HG03060 (cell line): ENCODE measurements around the gene RLN3.

ENCODE experiments used
- ATAC-seq: cut with Tn5 transposase; IDR thresholded peaks from one replicate; pipeline ENCODE4 v1.9.1; 2021; ENCODE audit warnings: low read depth, moderate number of reproducible peaks; ENCODE audit not compliant: unreplicated experiment

The RLN3 gene

DNA sequence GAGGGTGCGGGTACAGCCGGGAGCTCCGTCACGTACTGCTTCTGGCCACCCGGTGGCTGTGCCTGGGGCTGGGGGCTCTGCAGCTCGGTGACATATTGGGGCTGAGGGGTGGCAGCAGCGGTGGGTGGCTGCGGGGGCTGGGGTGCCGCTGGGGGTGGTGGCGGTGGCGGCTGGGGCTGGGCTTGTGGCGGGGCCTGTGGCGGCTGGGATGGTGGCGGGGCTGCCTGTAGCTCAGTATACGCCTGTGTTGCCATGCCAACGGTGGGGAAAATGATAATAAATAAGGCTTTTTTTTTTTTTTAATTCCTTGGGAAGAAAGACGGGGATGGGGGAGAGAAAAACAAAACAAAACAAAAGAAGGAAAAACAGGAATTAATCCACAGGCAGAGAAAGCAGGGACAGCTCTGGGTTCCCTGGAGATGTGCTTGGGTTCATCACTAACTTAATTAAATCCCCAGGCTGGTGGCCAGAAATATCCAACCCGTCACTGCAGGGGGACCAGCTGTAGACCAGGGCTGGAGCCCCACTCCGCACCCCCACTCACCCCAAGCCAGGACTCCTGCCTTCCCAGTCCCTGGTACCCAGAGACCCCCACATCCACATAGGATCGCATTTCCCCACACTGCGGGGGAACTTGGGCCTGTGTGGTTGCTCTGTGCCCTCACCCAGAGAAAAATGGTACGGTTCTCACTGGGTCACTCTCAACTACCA, 34.2 kb upstream of the RLN3 start:
- no peak for ATAC-seq

DNA sequence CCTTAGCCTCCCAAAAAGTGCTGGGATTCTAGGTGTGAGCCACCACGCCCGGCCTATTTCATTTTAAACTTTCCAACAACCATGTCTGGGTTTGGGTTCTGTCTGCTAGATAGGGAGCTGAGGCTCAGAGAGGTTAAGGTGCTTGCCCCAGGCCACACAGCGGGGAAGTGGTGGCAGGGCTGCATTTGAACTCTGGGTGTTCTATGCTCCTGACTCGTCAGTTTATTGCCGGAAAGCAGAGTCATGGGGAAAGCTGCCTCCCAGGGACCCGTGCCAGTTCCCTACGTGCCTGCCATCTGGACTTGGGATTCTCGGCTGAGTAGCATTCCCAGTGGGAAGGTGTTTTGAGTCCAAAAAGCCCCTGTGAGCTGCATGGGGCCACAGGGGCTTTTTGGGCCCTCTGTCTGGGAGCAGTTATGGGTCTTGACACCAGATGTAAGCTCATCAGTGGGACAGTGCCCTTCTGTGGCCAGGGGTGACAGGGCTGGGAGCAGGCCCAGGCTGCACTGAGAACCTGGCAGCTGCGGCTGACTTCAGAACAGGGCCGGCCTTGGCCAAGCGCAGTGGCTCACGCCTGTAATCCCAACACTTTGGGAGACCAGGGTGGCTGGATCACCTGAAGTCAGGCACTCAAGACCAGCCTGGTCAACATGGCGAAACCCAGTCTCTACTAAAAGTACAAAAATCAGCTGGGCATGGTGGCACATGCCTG, 32.8 kb upstream of the RLN3 start:
- no peak for ATAC-seq

DNA sequence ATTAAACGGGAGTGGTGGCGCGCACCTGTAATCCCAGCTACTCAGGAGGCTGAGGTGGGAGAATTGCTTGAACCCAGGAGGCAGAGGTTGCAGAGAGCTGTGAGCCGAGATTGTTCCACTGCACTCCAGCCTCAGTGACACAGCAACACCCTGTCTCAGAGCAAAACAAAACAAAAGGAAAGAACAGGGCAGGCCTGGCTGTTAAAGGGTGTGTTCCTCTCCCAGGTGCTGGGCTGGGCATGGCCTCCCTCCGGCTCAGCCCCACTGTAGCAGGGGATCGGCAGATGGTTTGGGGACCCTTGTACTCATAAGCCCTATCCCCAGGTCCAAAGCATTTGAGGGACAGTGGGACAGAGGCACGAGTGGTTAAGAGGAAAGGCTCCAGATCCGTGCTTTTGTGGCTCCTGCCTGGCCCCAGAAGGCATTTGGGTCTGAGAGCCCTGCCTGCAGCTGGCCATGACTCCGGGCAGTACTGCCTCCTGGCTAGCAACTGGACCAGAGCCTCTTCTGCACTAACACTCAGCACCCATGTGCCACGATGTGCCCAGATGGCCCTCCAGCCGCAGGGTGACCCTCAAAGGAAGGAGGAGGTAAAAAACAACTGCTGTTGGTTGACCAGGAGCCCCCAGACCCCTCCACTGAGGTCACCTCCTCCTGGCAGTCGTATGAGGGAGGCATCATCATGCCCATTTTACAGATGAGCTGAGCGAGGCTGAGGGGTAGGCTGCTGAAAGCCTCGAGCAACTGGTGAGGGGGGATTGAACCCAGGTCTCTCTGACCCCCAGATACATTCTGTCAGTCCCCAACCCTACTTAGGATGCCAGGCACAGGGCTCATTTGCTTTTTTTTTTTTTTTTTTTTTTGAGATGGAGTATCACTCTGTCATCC, 31.8 kb upstream of the RLN3 start:
- ATAC-seq: no peak

DNA sequence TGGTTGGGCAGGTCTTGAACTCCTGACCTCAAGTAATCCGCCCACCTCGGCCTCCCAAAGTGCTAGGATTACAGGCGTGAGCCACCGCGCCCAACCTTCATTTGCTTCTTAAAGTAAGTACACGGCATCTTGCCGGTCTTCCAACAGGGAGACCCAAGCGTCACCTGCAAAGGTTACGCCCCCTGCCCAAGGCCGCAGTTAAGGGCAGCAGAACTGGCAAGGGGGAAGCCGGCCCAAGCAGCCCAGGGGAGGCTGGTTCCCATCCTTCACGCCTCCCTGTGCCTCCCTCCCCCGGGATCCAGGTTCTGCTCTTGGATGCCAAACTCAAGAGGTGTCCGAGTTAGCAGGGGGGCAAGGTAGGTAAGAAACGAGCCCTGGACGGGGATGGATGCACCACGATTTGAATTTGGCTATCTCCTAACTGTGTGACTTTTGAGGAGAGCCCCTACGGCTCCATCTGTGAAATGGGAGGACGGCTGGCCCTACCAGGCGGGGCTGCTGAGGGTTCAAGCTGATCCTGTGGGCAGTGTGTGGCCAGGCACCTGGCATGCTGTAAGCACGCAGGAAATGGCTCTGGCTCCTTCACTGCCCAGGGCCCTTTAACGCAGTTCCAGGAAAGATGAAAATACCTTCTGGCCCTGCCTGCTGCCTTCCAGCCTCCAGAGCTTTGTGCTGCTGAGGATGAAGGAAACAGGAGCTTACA, 30.9 kb upstream of the RLN3 start:
- ATAC-seq: no peak

DNA sequence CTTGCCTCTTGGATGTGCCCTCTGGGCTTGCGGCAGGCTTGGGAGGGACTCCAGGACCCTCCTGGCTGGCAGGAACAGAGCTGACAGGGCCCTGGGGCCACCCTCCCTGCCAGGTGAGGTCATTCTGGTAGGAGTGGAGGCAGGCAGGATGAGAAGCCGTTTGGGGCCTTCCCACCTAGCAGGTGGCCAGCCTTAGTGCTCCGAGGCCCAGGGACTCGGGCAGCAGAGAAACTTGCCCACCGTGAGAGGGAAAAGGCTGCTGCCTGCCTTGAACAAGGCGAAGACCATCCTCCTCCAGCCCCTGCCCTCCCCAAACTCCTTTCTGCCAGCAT, 30.4 kb upstream of the RLN3 start:
- no peak for ATAC-seq

DNA sequence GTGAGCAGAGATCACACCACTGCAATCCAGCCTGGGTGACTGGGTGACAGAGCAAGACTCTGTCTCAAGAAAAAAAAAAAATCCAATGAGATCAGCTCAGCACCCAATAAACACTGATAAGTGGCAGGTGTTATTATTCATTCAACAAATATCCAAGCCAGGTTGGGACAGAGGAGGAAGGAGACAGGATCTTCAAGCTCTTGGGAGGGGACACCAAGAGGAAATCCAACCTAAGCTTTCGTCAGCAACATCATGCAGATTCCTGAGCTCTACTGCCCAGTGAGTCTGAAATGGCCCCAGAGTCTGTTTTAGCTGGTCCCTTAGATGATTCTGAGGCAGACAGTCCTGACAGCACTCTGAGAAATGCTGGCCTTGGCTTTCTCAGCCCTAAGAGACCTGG, 29.5 kb upstream of the RLN3 start:
- no peak for ATAC-seq

DNA sequence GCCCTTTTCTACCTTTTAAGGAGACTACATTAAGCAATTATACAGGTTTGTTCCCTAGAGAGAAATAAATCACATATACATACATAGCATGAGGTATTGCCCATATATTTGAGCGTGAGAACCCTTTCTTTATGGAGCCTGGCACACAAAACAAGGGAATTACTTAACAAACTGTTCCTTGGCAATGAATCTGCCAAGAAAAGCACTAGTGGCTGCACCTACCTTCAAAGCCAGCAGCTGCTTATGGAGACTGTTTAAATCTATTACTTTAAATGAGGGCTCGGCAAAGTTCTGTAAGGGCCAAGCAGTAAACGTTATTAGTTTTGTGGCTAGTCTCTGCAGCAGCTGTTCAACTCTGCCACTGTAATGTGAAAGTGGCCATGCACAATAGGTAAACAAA, 28.9 kb upstream of the RLN3 start:
- ATAC-seq: no peak

GRCh38 chr19:14000691-14001375, 27.1 kb upstream of the RLN3 start:
- ATAC-seq: no peak

GRCh38 chr19:14002571-14003250, 25.2 kb upstream of the RLN3 start:
- ATAC-seq: no peak

- ATAC-seq: no peak
Observed at GRCh38 chr19:14003251-14004055, 24.5 kb upstream of the RLN3 start.

- ATAC-seq: no peak
Observed at GRCh38 chr19:14004619-14005348, 23.2 kb upstream of the RLN3 start.

GRCh38 chr19:14005349-14006084, 22.4 kb upstream of the RLN3 start:
- no peak for ATAC-seq

DNA sequence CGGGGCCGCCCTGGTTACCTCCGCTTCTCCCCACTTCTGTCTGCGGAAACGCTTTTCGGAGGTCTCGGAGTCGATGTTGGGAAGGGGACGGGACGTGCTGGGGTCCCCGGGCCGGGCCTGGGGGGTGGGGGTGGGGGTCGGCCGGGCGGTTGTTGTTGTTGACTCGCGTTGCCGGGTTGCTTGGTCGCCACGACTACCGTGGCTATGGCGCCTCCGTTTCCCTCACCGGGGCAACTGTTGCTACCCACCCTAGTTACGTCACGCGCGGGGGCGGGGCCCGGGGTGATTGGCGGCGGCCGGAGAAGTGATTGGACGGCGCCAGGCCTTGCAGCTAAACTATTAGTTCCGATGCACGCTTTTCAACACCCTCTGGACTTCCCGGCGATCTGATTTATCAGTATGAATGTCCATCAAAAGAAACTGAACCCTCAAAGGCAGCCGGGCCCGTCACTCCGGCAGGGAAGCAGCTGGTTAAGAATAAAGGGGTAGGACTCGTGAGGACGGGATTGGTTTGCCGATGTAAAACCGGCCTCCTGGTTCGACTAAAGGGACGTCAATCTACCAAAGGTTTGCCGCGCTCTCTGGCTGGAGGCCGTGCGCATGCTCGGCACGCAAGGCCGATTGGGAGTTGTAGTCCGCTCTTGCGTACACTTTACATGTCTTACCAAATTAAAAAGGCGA, 21.7 kb upstream of the RLN3 start, which contains the start of gene RFX1:
RFX1 (minus strand) TSS at position 236 of the 681 bp plus-strand sequence. CDS start 12,477 bp downstream, outside the sequence.
- peak; percentile 70 for ATAC-seq

- ATAC-seq: no peak
Observed at GRCh38 chr19:14006766-14007562, 21.0 kb upstream of the RLN3 start.

DNA sequence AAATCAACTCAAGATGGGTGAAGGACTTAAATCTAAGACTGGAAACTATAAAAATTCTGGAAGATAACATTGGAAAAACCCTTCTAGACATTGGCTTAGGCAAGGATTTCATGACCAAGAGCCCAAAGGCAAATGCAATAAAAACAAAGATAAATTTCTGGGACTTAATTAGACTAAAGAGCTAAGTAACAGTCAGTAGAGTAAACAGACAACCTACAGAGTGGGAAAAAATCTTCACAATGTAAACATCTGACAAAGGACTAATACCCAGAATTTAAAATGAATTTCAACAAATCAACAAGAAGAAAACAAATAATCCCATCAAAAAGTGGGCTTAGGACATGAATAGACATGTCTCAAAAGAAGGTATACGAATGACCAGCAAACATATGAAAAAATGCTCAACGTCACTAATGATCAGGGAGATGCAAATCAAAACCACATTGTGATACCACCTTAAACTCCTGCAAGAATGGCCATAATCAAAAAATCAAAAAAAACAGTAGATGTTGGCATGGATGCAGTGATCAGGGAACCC, 15.5 kb upstream of the RLN3 start:
- ATAC-seq: no peak

DNA sequence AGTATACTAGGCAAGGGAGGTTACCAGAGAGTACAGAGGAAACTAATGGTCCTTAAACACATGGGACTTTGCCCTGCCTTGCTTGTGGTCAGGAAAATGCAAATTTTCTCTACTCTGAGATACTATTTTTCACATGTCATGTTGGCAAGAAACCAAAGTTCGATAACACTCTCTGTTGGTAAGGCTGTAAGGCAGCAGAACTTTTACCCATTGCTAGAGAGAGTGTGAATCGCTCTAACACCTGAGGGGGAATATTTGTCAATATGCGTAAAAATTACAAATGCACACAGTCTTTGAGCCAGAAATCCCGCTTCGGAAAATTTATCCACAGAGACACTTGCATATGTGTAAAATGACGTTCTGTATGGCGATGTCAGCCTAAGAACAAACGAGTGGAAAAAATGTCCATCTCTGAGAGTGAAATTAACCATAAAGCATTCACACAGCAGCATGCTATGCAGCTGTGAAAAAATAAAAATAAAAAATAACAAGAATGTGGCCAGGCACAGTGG, 12.4 kb upstream of the RLN3 start:
- peak; percentile 69 for ATAC-seq
